GM19467 (cell line): Measurements from ENCODE around the gene MFAP3L.
"Not testable (repeated sequence)": the region's sequence is repeated elsewhere in the genome, so short reads cannot be mapped to it uniquely, and the experiment has no call there.

ENCODE experiments used
- ATAC-seq: cut with Tn5 transposase; IDR thresholded peaks from one replicate; pipeline ENCODE4 v1.9.1; 2021; ENCODE audit warnings: mild to moderate bottlenecking, moderate library complexity; ENCODE audit not compliant: unreplicated experiment

MFAP3L gene

DNA sequence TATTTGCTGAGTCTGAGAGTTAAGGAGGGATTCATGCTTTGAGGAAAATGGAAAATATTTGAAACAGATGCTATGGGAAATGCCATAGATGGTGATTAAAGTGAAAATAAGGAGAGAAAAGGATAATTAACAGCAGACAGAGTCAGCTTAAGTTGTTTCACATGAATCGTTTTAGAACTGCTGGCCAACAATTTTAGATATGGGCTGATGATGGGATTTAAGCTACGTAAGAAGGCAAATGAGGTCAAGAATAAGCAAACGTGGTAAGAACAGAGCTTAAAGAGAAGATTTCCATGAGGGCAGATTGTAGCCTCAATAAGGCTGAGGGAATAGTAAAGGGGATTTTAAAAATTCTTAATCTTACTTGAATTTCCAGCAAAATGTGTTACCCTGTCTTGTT, 77.9 kb downstream of the MFAP3L start:
- ATAC-seq: no peak

DNA sequence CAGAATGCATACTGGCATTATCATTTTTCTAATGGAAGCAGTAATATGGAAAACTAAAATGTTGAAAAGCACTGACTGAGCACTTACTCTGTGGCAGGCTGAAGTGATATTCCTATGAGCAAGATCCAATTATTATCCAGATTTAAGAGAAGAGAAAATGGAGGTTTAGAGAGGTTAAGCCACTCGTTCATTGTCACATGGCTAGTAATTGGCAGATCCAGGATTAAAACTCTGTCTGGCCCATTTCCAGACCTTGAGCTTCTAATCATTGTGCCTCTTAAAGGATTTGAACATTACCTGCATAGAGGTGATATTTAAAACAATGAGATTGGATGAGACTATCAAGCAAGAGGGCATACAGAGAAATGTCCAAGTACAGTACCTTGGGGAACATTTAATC, 80.6 kb downstream of the MFAP3L start:
- ATAC-seq: no peak

DNA sequence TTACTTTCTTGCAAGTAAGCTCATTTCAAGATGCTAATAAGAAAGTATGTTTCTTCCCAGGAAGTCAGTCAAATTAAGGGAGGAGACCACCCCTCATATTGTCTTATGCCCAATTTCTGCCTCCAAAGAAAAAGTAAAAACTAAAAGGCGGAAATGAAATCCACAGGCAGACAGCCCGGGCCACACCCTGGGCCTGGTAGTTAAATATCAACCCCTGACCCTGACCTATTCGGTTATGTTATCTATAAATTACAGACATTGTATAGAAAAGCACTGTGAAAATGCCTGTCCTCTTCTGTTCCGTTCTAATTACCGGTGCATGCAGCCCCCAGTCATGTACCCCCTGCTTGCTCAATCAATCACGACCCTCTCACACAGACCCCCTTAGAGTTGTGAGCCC, 82.6 kb downstream of the MFAP3L start:
- not testable (repeated sequence) for ATAC-seq

DNA sequence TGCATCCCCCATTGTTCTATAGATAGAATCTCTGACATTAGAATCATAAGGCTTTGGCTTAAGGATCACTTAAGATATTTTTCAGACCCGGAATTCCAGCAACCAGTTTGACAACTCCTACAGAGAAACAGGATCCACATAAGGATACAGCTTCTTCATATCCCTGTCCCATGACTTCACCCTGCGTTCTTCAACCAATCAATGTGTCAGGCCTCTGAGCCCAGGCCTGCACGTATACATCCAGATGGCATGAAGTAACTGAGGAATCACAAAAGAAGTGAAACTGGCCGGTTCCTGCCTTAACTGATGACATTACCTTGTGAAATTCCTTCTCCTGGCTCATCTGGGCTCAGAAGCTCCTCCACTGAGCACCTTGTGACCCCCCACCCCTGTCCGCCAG, 85.1 kb downstream of the MFAP3L start:
- ATAC-seq: no peak

DNA sequence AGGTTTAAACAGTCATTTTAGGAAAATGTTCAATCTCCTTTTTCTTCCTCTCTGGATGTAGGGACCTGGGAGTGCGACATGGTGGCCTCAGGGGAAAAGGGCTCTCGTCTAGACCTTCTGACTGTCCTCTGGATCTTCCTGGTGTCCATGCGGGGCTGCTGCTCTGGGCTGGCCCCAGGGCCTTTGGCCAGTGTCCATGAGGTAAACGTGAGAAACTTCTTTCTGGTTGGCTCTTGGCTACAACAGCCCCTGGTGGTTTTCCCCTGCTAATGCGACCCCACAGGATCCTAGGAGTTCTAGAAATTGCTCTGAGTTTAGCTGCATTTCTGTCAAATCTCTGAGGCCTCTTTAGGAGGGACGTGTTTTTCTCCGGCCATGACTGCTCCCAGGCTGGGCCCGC, 85.7 kb downstream of the MFAP3L start:
- ATAC-seq: no peak
